Ovary (tissue), 9 donors: Measurements from ENCODE around the gene LDAH. TPM values are rescaled to one million over a fixed set of nuclear protein-coding genes. Genes with fewer than 3 reads are reported as not detected.

Experiments used
- DNase-seq, 5 donors: peaks; one replicate each; pipeline ENCODE4 v3.0.0-alpha.2; 2019 to 2020
- H3K27ac ChIP-seq, 2 donors: fragments of 200-600 bp; one replicate each; pipeline versions ENCODE4 v1.5.1 to v1.8.0; 2019 to 2022
- H3K27me3 ChIP-seq: fragments of 200-600 bp; one replicate; pipeline ENCODE4 v1.8.0; 2022
- H3K36me3 ChIP-seq: fragments of 200-600 bp; sonication (generic); one replicate; pipeline ENCODE4 v1.5.1; 2019
- H3K4me1 ChIP-seq: one replicate; pipeline ENCODE4 v1.8.1; 2013; ENCODE audit warnings: mild to moderate bottlenecking, moderate library complexity; ENCODE audit not compliant: insufficient read depth
- H3K4me3 ChIP-seq: fragments of 200-600 bp; sonication (generic); one replicate; pipeline ENCODE4 v1.5.1; 2017
- H3K9me3 ChIP-seq, 2 donors: fragments of 200-600 bp in 1 of 2; sonication (generic) in 1 of 2; one replicate each; pipeline versions ENCODE4 v1.5.1 to v1.8.1; 2013 to 2019; ENCODE audit warnings: mild to moderate bottlenecking in 1 of 2, moderate library complexity in 1 of 2
- EP300 ChIP-seq: sonication (generic); formaldehyde crosslinking; IDR thresholded peaks from one replicate; pipeline ENCODE4 v1.6.1; 2017; ENCODE audit warnings: antibody characterized with exemption
- POLR2A ChIP-seq: fragments of 450-650 bp; IDR thresholded peaks from one replicate; pipeline ENCODE4 v1.6.1; 2017; ENCODE audit warnings: antibody characterized with exemption, mild to moderate bottlenecking, moderate library complexity
- WGBS, 3 donors: extraction: QIAGEN DNeasy Blood & Tissue Kit in 1 of 3; methylation state at CpG; one replicate each; pipeline versions ENCODE4 v1.1.5 to v1.1.7; 2013 to 2017; 5-methylcytosine and 5-hydroxymethylcytosine counted together
- intact Hi-C, 4 donors: fragments of 100-400 bp; cut with DNase I; formaldehyde crosslinking; loops; one replicate each; pipeline versions ENCODE4 v1.11.0 to v1.15.1; 2022 to 2023
- polyA plus RNA-seq, 2 donors: library from polyadenylated mRNA; stranded (reverse); fragments of 200-250 nt in 1 of 2; fragments of 350-450 nt in 1 of 2; fragmentation: Illumina TruSeq in 1 of 2; extraction: RNeasy Lipid Tissue Mini Kit (QIAGEN cat#74804) in 1 of 2; gene quantifications; one replicate each; pipeline ENCODE4 v1.2.3, GENCODE V29; 2013 to 2014
- total RNA-seq, 7 donors: library from RNA; depleted of rRNA in 2 of 7; stranded (reverse); fragments of >200 nt in 2 of 7; fragmentation: NEBNext Ultra II Directional in 3 of 7; extraction: Animal tissue kit (Norgen Biotek cat#: 25700) in 3 of 7; gene quantifications; one replicate each; pipeline versions ENCODE4 v1.1.0 to v1.2.4, GENCODE V29; 2016 to 2023
- TF ChIP-seq, protein P1 (sequence below), 3 donors: fragments of 450-650 bp in 2 of 3; fragments of 200-600 bp in 1 of 3; IDR thresholded peaks; one replicate each; pipeline versions ENCODE4 v1.5.1 to v1.8.0; 2016 to 2022; ENCODE audit warnings: antibody characterized with exemption in 3 of 3, mild to moderate bottlenecking in 1 of 3
- donor health status: DM: no; HTN: no; CAD: no; lungs with moderate emphysema.
- donor health status: DM: no; HTN: no; CAD: no.
- donor health status: Bipolar disorder and iron deficiency.
- donor health status: DM: yes; HTN: yes; CAD: no.
- donor health status: DM: no; HTN: no; CAD: no.
- donor health status: DM: yes; HTN: yes; CAD: no.

Gene LDAH
- total and polyA plus RNA-seq, 9 donors, result 4.0 to 21.0 (median 11.0) TPM

DNA sequence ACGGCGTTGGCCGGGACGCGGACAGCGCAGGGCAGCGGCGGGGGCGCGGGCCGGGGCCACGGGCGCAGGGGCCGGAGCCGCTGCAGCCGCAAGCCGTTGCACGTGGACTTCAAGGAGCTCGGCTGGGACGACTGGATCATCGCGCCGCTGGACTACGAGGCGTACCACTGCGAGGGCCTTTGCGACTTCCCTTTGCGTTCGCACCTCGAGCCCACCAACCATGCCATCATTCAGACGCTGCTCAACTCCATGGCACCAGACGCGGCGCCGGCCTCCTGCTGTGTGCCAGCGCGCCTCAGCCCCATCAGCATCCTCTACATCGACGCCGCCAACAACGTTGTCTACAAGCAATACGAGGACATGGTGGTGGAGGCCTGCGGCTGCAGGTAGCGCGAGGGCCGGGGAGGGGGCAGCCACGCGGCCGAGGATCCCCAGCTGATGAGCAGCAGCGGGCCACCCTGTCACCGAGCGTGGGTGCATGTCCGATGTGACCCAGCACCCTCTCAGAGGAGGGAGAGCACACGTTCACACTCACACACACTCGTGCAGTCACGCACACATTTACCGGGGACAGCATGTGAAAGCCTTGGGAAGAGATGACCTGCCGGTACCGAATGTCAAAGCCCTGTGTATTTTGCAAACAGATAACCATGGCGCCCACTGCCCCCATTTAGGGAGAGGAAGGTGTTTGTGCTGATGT lies 151.7 kb downstream of the LDAH start:
- Histone ChIP-seq H3K36me3 (no peaks in the 10 kb centered on the region), H3K4me3 (no peak overlapping the region), H3K9me3 (no peaks in the 10 kb centered on the region), H3K4me1 (peaks cover 8% of the 10 kb centered on the region), H3K27me3 (peaks cover 5% of the 10 kb centered on the region), H3K27ac (no peak overlapping the region)
- no peak for DNase-seq
- intact Hi-C loops, result no loop called here
- WGBS, 3 donors, result 25 to 36% (median 26%) methylated on average over 56 to 60 of the region's 60 CpGs
- TF ChIP-seq, protein P1, sequence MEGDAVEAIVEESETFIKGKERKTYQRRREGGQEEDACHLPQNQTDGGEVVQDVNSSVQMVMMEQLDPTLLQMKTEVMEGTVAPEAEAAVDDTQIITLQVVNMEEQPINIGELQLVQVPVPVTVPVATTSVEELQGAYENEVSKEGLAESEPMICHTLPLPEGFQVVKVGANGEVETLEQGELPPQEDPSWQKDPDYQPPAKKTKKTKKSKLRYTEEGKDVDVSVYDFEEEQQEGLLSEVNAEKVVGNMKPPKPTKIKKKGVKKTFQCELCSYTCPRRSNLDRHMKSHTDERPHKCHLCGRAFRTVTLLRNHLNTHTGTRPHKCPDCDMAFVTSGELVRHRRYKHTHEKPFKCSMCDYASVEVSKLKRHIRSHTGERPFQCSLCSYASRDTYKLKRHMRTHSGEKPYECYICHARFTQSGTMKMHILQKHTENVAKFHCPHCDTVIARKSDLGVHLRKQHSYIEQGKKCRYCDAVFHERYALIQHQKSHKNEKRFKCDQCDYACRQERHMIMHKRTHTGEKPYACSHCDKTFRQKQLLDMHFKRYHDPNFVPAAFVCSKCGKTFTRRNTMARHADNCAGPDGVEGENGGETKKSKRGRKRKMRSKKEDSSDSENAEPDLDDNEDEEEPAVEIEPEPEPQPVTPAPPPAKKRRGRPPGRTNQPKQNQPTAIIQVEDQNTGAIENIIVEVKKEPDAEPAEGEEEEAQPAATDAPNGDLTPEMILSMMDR (IDR thresholded peaks at IDR 0.05), result no peak
- TF ChIP-seq EP300, result no peak
- no peak for TF ChIP-seq POLR2A

DNA sequence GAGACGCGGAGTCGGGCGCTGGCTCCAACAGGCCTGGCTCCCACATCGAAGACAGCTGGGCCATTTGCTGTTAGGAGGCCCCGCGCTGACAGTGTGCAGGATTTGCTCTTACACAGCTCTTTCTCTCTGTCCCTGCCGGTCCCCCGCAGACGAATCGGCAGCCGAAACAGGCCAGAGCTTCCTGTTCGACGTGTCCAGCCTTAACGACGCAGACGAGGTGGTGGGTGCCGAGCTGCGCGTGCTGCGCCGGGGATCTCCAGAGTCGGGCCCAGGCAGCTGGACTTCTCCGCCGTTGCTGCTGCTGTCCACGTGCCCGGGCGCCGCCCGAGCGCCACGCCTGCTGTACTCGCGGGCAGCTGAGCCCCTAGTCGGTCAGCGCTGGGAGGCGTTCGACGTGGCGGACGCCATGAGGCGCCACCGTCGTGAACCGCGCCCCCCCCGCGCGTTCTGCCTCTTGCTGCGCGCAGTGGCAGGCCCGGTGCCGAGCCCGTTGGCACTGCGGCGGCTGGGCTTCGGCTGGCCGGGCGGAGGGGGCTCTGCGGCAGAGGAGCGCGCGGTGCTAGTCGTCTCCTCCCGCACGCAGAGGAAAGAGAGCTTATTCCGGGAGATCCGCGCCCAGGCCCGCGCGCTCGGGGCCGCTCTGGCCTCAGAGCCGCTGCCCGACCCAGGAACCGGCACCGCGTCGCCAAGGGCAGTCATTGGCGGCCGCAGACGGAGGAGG lies 152.4 kb downstream of the LDAH start:
- intact Hi-C loops, result no loop called here
- H3K4me3 ChIP-seq, result no peak overlapping the region
- WGBS, 3 donors, result 16 to 47% (median 28%) methylated on average over 77 to 83 of the region's 83 CpGs
- DNase-seq, result no peak
- no peak overlapping the region for H3K27ac ChIP-seq
- peaks cover 5% of the 10 kb centered on the region for H3K27me3 ChIP-seq
- no peak for TF ChIP-seq POLR2A
- TF ChIP-seq, protein P1 (IDR thresholded peaks at IDR 0.05), result no peak
- no peaks in the 10 kb centered on the region for H3K9me3 ChIP-seq
- peaks cover 8% of the 10 kb centered on the region for H3K4me1 ChIP-seq
- H3K36me3 ChIP-seq, result no peaks in the 10 kb centered on the region

DNA sequence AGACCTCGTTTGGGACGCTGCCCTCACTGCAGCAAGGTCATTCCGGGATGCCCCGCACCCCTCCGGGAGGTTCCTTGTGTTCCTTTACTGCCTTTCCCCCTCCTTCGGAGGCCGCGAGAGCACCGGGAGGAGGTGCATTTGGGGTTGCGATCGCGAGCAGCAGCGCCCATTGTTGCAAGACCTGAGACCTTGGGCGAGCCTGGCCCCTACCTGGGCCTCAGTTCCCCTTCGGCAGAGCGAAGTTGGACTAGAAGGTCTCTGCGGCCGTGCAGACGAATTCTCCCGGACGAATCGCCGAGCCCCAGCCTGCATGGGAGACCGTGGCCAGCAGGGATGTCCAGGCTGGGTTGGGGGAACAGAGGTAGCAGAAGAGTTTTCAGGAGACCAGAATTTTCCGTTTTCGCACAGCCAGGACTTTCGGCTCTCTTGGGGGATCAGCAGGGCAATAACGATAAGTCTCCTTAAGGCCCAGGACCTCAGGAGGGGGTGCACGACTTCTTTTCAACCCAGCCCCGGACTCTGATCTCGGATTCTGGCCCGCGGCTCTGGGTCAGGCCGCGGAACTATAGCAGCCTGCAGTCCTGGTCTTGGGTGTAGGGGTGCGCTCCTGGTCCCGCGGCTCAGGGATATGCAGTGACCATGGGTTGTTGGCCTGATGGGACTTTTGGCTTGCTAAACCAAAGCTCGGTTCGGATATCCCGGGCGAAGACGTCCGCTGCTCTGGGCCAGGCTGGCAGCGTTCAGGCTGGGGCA lies 153.2 kb downstream of the LDAH start:
- Histone ChIP-seq H3K4me3 (no peak overlapping the region), H3K27ac (no peak overlapping the region), H3K36me3 (no peaks in the 10 kb centered on the region), H3K9me3 (no peaks in the 10 kb centered on the region), H3K27me3 (peaks cover 5% of the 10 kb centered on the region), H3K4me1 (peaks cover 8% of the 10 kb centered on the region)
- TF ChIP-seq EP300 (no peak), POLR2A (no peak)
- TF ChIP-seq, protein P1 (IDR thresholded peaks at IDR 0.05), result no peak
- WGBS, 3 donors, result 50 to 62% (median 56%) methylated on average over 45 of the region's 45 CpGs
- intact Hi-C loops, result loop anchor here in 1 of 4 donors (5.0 kb wide), 1 partner anchor 293 kb away; no protein-coding TSS in a partner anchor
- DNase-seq, result peak in 1 of 5 donors; percentile 32

DNA sequence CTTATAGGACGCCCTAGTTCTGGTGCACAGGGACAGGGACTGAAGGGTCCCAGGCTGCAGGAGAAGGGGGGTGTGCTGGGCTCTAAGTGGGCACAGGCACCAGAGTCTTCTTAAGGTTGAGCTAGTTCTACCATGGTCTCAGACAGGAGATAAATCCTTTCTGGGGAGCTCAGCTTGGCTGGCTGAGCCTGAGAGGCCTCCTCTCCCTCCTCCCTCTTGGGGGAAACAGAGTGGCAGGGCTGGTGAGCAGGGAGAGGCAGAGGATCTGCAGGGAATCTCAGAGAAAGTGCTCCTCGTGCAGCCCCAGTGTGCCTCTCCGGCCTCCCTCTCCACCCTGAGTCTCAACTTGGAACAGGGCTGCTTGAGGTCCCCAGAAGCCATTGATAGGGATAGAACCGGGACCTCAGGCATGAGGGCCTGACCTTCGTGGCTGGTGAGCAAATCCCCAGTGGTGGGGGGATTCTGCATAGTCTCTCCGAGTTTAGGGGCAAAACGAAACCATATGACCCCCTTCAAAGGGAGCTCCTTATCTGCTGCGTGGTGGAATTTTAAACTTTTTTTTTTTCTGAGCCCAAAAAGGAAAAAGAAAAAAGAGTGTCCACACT lies 153.9 kb downstream of the LDAH start:
- TF ChIP-seq, protein P1 (IDR thresholded peaks at IDR 0.05), result no peak
- TF ChIP-seq EP300 (no peak), POLR2A (no peak)
- Histone ChIP-seq H3K9me3 (no peaks in the 10 kb centered on the region), H3K27me3 (peaks cover 5% of the 10 kb centered on the region), H3K36me3 (no peaks in the 10 kb centered on the region), H3K4me1 (peaks cover 8% of the 10 kb centered on the region), H3K4me3 (no peak overlapping the region), H3K27ac (no peak overlapping the region)
- intact Hi-C loops, result loop anchor here in 1 of 4 donors (5.0 kb wide), 1 partner anchor 293 kb away; no protein-coding TSS in a partner anchor
- no peak for DNase-seq
- WGBS, 3 donors, result 60 to 72% (median 64%) methylated on average over 7 to 8 of the region's 8 CpGs
